ENCODE measurements around the gene TFCP2. TPM values are rescaled to one million over a fixed set of nuclear protein-coding genes. Genes with fewer than 3 reads are reported as not detected.

TFCP2 gene
- total RNA-seq, 1 donor from 2014 or later, result 40.7 TPM

GRCh38 chr12:51217968-51218606, 45.2 kb upstream of the TFCP2 start, which contains the start of gene POU6F1:
TSS of gene POU6F1 (minus strand) at chr12:51218062. CDS start at chr12:51206836, 11,226 bp downstream.
- TF ChIP-seq CTCF (conservative IDR thresholded peaks at IDR 0.05), result peak; percentile 74
- peak; percentile 79 for DNase-seq (ENCODE audit: extremely low spot score, unreplicated experiment)

GRCh38 chr12:51217133-51217967, 44.4 kb upstream of the TFCP2 start:
- no peaks in the 10 kb centered on the region for H3K27me3 Mint-ChIP-seq
- peak overlapping the region; percentile 90 for H3K4me3 Mint-ChIP-seq
- H3K4me1 Mint-ChIP-seq (ENCODE audit: unreplicated experiment), result peaks cover 15% of the 10 kb centered on the region
- TF ChIP-seq CTCF (conservative IDR thresholded peaks at IDR 0.05), result no peak
- H3K27ac Mint-ChIP-seq, result peak overlapping the region; percentile 53
- peaks cover 7% of the 10 kb centered on the region for H3K36me3 Mint-ChIP-seq
- H3K9me3 Mint-ChIP-seq, result no peaks in the 10 kb centered on the region
- DNase-seq (ENCODE audit: extremely low spot score, unreplicated experiment), result no peak

More at GRCh38 chr12:51217968-51218606, 45.2 kb upstream of the TFCP2 start, which contains the start of gene POU6F1:
- Mint-ChIP-seq H3K9me3 (no peaks in the 10 kb centered on the region), H3K4me3 (peak within 1 kb of the TSS; percentile 90), H3K27ac (peak within 1 kb of the TSS; percentile 92), H3K4me1 (ENCODE audit: unreplicated experiment) (peaks cover 15% of the 10 kb centered on the region), H3K36me3 (peaks cover 7% of the 10 kb centered on the region), H3K27me3 (no peaks in the 10 kb centered on the region)

DNA sequence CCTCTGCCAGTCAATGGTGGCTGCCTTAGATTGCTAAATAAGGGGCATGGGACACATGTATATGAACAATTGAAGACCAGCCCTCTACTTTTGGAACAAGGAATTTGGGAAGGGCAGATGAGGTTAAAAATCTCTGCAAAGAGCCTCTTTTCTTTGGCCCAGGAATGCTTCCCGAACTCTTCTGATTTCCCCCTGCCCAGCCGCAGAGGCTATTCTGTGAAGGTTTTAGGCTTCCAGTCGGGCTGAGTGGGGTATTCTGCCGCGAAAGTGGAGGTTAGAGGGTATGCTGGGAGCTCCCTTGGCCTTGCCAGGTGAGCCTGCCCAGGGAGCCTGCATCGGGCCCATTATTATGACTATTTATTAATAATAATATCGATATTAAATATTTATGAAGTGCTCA, 43.7 kb upstream of the TFCP2 start:
- H3K4me3 Mint-ChIP-seq, result peak overlapping the region; percentile 82
- H3K27ac Mint-ChIP-seq, result peak overlapping the region; percentile 76
- H3K9me3 Mint-ChIP-seq, result no peaks in the 10 kb centered on the region
- H3K27me3 Mint-ChIP-seq, result no peaks in the 10 kb centered on the region
- TF ChIP-seq CTCF (conservative IDR thresholded peaks at IDR 0.05), result no peak
- H3K4me1 Mint-ChIP-seq (ENCODE audit: unreplicated experiment), result peaks cover 15% of the 10 kb centered on the region
- no peak for DNase-seq (ENCODE audit: extremely low spot score, unreplicated experiment)
- H3K36me3 Mint-ChIP-seq, result peaks cover 7% of the 10 kb centered on the region

DNA sequence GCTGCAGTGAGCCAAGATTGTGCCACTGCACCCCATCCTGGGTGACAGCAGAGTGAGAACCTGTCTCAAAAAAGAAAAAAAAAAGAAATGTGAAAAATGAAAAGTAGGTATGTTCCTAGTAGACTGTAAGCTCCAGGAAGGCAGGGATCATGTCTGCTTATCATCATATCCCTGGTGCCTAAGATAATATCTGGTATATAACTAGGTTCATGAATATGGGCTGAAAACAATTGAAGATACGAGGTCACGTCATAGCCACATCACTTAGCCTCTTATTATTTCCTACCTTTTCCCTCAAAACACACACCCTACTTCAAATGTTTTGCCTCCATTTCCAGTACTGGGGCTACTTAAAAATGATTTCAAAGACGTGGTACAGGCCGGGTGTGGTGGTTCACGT, 42.0 kb upstream of the TFCP2 start:
- Mint-ChIP-seq H3K9me3 (no peaks in the 10 kb centered on the region), H3K4me1 (ENCODE audit: unreplicated experiment) (peaks cover 15% of the 10 kb centered on the region), H3K4me3 (no peak overlapping the region), H3K36me3 (peaks cover 7% of the 10 kb centered on the region), H3K27me3 (no peaks in the 10 kb centered on the region), H3K27ac (no peak overlapping the region)
- DNase-seq (ENCODE audit: extremely low spot score, unreplicated experiment), result no peak
- no peak for TF ChIP-seq CTCF (conservative IDR thresholded peaks at IDR 0.05)

GRCh38 chr12:51210690-51211395, 37.9 kb upstream of the TFCP2 start:
- DNase-seq (ENCODE audit: extremely low spot score, unreplicated experiment), result no peak
- H3K27ac Mint-ChIP-seq, result no peak overlapping the region
- no peak overlapping the region for H3K4me3 Mint-ChIP-seq
- H3K9me3 Mint-ChIP-seq, result no peaks in the 10 kb centered on the region
- peaks cover 7% of the 10 kb centered on the region for H3K36me3 Mint-ChIP-seq
- no peaks in the 10 kb centered on the region for H3K27me3 Mint-ChIP-seq
- no peak for TF ChIP-seq CTCF (conservative IDR thresholded peaks at IDR 0.05)
- H3K4me1 Mint-ChIP-seq (ENCODE audit: unreplicated experiment), result no peaks in the 10 kb centered on the region
